IgD-negative memory B cell (primary cell): ENCODE data around the gene GPX8. TPM values are rescaled to one million over a fixed set of nuclear protein-coding genes. Genes with fewer than 3 reads are reported as not detected.

Experiments
- H3K27ac Mint-ChIP-seq, 3 donors: one replicate each; pipeline ENCODE4 v1.8.0; 2020 to 2022; ENCODE audit warnings: mild to moderate bottlenecking in 3 of 3, mixed read lengths in 3 of 3, moderate library complexity in 1 of 3
- H3K27me3 Mint-ChIP-seq: one replicate; pipeline ENCODE4 v1.8.0; 2021; ENCODE audit warnings: mixed read lengths
- H3K36me3 Mint-ChIP-seq: one replicate; pipeline ENCODE4 v1.8.0; 2020; ENCODE audit warnings: mild to moderate bottlenecking, mixed read lengths
- H3K4me1 Mint-ChIP-seq, 3 donors: one replicate each; pipeline ENCODE4 v1.8.0; 2020 to 2022; ENCODE audit warnings: mixed read lengths in 3 of 3, mild to moderate bottlenecking in 1 of 3
- H3K4me3 Mint-ChIP-seq, 4 donors: one replicate each; pipeline ENCODE4 v1.8.0; 2020 to 2022; ENCODE audit warnings: mild to moderate bottlenecking in 4 of 4, mixed read lengths in 4 of 4, moderate library complexity in 3 of 4
- H3K9me3 Mint-ChIP-seq, 3 donors: one replicate each; pipeline ENCODE4 v1.8.0; 2020 to 2021; ENCODE audit warnings: mixed read lengths in 3 of 3, mild to moderate bottlenecking in 1 of 3
- polyA plus RNA-seq: library from polyadenylated mRNA; unstranded; fragments of 300-500 nt; fragmentation: Illumina TruSeq; gene quantifications from one replicate; pipeline ENCODE4 v1.2.3, GENCODE V29; 2021

The GPX8 gene
- polyA plus RNA-seq, 1 donor from 2014 or later = not detected

DNA sequence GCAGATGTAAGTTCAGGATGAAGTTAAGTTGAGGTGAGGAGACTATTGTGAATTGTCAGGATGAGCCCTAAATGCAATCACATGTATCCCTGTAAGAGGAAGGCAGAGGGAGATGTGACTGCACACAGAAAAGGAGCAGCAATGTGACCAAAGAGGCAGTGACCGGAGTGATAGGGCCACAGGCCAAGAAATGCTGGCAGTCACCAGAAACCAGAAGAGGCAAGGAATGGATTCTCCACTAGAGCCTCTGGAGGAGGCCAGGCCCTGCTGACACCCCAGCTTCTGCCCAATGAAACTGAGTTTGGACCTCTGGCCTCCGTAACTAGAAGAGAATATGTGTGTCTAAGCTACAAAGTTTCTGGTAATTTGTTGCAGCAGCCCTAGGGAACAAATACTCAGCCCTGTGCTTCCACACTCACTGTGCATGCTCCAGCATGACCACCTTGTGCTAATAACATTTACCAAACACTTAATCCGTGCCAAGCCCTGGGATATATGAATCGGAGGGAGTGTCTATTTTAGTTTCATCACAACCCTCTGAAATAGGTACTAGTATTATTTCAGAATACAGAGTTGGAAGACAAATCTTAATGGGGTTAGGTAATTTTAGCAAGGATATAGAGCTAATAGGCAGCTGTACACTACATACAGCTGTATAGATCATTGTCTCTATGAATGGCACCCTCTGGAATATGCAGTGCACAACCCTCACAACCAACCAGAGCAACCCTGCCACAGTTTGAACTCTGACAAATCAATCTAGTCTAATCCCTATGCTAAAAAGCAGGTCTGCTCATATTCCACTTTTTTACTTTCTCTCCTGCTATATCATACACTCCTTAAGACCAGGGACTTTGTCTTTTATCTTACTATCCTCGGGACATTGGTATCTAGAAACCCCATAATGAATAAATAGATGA, 7.8 kb upstream of the GPX8 start:
- peaks cover 16% of the 10 kb centered on the region for H3K27me3 Mint-ChIP-seq
- peaks cover 0 to 5% (median 0%) of the 10 kb centered on the region in 3 donors for H3K9me3 Mint-ChIP-seq
- no peaks in the 10 kb centered on the region for H3K4me1 Mint-ChIP-seq
- H3K27ac Mint-ChIP-seq = no peak overlapping the region
- H3K36me3 Mint-ChIP-seq = peaks cover 2% of the 10 kb centered on the region
- H3K4me3 Mint-ChIP-seq = no peak overlapping the region

DNA sequence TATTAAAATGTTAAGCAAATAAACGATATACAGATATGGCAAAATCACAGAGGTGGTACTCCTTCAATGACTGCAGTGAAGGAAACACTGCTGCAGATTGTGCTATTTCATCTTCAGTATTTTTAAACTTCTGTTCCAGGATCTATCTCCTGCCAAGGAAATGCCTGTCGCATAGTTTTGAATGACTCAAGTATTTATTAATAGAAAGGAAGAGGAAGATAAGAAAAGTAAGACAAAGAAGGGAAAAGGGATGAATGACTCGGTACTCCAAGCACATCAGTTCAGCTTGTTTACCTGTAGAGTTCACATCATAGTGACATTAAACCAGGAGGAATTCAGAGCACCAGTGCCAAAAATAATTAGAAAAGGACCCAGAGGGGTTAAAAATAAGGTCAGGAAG, 5.1 kb upstream of the GPX8 start:
- H3K27ac Mint-ChIP-seq = no peak overlapping the region
- H3K4me1 Mint-ChIP-seq = no peaks in the 10 kb centered on the region
- H3K4me3 Mint-ChIP-seq = no peak overlapping the region

DNA sequence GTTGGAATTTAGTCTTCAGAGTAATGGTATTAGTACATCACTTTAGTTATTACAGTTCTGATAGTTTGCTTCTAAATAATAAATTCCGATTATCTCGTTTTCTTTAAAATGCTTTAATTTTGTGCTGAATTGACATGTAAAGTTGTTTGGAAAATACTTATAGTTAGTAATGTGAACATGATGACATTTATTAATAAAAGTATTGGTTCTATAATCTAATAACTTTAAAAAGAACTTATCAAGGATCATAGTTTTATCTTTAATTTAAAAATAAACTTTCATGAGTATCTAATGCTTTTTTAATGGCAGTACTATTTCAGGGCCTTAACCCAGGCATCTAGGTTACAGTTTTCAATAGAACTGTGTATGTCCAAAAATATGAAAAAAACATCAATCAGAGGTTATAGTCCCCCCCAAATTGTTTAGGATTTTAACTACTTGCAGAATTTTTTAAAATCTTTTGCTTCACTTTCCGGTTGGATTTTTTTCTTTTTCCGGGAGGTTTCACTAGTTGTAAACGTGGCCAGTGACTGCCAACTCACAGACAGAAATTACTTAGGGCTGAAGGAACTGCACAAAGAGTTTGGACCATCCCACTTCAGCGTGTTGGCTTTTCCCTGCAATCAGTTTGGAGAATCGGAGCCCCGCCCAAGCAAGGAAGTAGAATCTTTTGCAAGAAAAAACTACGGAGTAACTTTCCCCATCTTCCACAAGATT, 680 bp downstream of the GPX8 start:
- Mint-ChIP-seq H3K4me1 (no peaks in the 10 kb centered on the region), H3K9me3 (peaks cover 0 to 3% (median 0%) of the 10 kb centered on the region in 3 donors), H3K4me3 (no peak overlapping the region), H3K36me3 (no peaks in the 10 kb centered on the region), H3K27ac (no peak overlapping the region), H3K27me3 (peaks cover 20% of the 10 kb centered on the region)

More for the DNA sequence above, 5.1 kb upstream of the GPX8 start:
- peaks cover 0 to 5% (median 0%) of the 10 kb centered on the region in 3 donors for H3K9me3 Mint-ChIP-seq
- H3K36me3 Mint-ChIP-seq = peaks cover 2% of the 10 kb centered on the region
- H3K27me3 Mint-ChIP-seq = peaks cover 17% of the 10 kb centered on the region

DNA sequence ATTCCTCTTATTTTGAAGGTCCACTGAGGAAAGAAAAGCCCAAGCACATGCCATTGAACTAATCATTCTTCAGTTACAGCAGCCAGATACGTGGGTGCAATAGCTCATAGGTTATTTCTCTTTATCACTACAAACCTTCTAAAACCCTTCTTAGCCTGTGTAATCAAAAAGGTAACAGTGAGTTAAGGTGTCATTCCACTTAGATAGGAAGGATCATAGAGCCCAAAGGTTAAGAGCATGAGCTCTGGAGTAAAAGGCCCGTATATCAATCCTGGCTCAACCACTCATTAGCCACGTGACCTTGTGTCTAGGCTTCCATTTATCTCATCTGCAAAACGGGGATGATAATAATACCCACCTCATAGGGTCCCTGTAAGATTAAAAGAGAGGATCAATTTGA, 2.7 kb downstream of the GPX8 start:
- H3K4me1 Mint-ChIP-seq = no peaks in the 10 kb centered on the region
- H3K9me3 Mint-ChIP-seq = no peaks in the 10 kb centered on the region
- H3K36me3 Mint-ChIP-seq = no peaks in the 10 kb centered on the region
- no peak overlapping the region for H3K27ac Mint-ChIP-seq
- peaks cover 18% of the 10 kb centered on the region for H3K27me3 Mint-ChIP-seq
- no peak overlapping the region for H3K4me3 Mint-ChIP-seq

DNA sequence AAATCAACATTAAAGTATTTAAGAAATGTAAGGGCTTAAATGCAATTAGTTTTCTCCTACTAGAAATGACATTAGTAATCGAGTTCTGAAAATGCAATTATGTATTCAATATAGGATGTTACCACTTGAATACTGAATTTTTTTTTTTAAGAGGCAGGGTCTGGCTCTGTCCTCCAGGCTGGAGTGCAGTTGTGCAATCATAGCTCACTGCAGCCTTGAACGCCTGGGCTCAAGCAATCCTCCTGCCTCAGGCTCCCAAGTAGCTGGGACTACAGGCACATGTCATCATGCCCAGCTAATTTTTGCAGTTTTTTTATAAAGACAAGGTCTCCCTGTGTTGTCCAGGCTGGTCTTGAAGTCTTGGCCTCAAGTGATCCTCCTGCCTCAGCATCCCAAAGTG, 11.5 kb downstream of the GPX8 start:
- H3K4me3 Mint-ChIP-seq = no peak overlapping the region
- no peaks in the 10 kb centered on the region for H3K36me3 Mint-ChIP-seq
- H3K9me3 Mint-ChIP-seq = peaks cover 0 to 3% (median 0%) of the 10 kb centered on the region in 3 donors
- peaks cover 15 to 30% (median 18%) of the 10 kb centered on the region in 3 donors for H3K4me1 Mint-ChIP-seq
- peaks cover 39% of the 10 kb centered on the region for H3K27me3 Mint-ChIP-seq
- H3K27ac Mint-ChIP-seq = peak overlapping the region in 2 of 3 donors; percentile 62 to 64

DNA sequence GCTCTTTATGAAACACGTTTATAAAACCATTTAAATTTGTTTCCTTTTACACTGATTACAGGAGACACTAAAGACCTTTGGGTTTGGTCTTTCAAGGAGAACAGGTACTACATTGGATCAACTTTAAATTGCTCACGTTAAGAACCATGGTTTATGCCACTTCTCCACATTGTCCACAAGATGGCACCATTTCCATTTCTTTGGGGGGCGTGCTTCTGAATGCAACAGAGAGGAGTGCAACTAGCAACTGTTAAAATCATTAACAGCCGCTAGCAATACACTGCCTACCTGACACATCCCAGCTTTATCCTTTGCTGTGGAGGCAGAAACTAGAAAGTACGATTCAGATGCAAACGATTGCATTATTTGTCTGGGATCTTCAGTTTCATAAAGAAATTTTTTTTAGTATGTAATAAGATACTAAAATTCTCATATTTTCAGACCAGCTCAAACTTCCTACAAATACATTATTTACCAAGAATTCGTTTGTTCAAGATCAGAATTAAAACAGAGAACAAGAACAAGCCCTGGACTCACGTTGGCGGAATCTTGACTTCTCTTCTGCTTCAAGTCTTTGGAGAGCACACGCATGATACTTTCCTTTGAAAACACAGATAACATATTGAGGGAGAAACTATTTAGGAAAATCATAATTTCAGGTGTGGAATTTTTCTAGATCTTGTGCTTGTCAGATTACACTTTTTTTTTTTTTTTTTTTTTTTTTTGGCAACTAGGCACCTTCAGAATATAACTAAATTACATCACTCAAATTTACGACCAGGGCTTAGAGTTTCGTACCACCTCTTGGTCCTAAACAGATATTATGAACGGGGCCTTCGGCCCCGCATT, 12.3 kb downstream of the GPX8 start:
- Mint-ChIP-seq H3K4me1 (peaks cover 18 to 36% (median 21%) of the 10 kb centered on the region in 3 donors), H3K4me3 (peak overlapping the region; percentile 74 to 96 (median 88)), H3K27ac (peak overlapping the region; percentile 47 to 64 (median 62)), H3K27me3 (peaks cover 47% of the 10 kb centered on the region), H3K36me3 (no peaks in the 10 kb centered on the region), H3K9me3 (peaks cover 0 to 3% (median 0%) of the 10 kb centered on the region in 3 donors)

DNA sequence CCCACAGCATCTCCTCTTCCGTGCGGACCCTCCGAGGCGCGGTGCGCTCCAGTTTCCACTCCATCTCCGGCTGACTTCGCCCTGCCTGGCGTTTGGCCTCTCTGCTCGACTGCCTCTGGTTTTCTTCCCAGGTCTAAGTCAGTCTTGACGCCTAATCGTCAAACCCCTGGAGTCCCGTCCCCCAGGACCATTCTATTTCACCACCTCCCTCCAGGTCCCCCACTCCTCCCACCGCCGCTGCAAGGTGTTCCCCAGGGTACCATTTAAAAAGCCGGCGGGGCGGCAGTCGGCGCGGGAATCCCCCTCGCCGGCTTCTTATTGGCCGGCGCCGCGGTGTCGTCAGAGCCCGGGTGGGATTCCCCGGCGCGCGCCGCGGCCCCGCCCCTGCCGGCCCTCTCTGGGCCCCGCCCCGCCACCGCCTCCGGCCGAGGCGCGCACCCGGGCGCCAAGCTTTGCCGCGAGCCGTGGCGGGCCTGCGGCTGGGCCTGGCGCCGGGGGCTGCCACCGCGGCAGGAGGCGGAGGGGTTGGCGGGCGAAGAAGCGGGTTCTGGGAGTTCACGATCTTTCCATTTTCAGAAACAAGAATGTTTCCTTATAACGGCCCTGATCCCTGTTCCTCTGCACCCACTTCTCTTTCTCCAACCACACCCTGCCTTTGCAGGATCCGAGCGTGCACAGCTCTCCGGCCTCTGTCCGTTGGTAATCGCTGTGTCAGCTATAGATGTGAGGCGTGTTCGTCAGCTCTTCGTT, 13.1 kb downstream of the GPX8 start, which contains the start of gene CDC20B:
TSS of gene CDC20B (minus strand) at position 241 of the 750 bp plus-strand sequence. CDS start at position 64, 177 bp downstream.
- H3K27me3 Mint-ChIP-seq = peaks cover 53% of the 10 kb centered on the region
- H3K9me3 Mint-ChIP-seq = peaks cover 0 to 8% (median 4%) of the 10 kb centered on the region in 3 donors
- no peaks in the 10 kb centered on the region for H3K36me3 Mint-ChIP-seq
- peaks cover 21 to 38% (median 22%) of the 10 kb centered on the region in 3 donors for H3K4me1 Mint-ChIP-seq
- peak within 1 kb of the TSS; percentile 74 to 96 (median 88) for H3K4me3 Mint-ChIP-seq
- peak within 1 kb of the TSS; percentile 62 to 92 (median 79) for H3K27ac Mint-ChIP-seq

DNA sequence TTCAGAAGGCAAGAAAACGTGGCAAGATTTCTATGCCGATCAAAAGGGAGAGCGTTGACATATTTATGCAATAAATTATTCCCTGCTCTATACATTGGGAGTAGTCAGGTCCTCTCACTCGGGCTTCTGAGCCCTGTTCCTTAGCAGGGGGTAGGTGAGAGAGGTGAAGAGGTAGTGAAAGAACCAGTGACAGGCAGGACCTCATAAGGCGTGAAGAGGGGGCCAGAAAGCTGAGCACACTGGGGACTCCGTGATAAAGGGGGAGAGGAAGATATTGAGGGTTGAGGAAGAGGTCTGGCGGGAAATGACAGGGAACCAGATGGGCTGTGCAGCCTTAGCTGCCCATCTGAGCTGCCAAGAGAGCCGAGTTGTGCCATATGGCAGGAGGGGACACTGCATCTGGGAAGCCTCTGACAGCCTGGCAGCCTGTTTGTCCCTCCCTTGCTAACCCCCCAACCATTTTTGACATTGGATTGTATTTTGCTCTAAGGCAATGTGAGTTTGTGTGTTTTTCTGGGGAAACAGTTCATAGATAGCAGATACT, 13.8 kb downstream of the GPX8 start:
- Mint-ChIP-seq H3K27ac (peak overlapping the region; percentile 52 to 90 (median 79)), H3K27me3 (peaks cover 56% of the 10 kb centered on the region), H3K36me3 (no peaks in the 10 kb centered on the region), H3K4me1 (peaks cover 21 to 38% (median 22%) of the 10 kb centered on the region in 3 donors), H3K9me3 (peaks cover 0 to 11% (median 6%) of the 10 kb centered on the region in 3 donors), H3K4me3 (peak overlapping the region; percentile 74 to 96 (median 86))

DNA sequence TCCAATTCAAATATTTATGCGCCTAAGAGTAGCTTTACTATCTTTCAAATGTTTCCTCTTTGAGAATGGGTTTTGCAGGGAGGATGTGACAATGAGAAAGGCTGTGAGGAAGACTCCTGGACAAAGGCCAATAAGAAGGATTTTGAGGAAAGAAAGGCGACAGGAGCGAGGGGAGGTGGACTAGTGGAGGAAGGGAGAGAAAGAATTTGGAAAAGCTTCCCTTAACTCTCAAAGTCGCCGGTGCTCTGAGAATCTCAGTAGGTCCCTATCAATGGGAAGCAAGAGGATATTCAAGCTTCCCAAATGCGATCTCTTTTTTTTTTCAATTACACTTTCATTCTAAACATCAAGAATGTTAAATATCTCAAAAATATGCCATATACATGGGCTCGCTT, 15.8 kb downstream of the GPX8 start:
- peak overlapping the region in 3 of 4 donors; percentile 17 to 62 (median 44) for H3K4me3 Mint-ChIP-seq
- H3K36me3 Mint-ChIP-seq = no peaks in the 10 kb centered on the region
- H3K27me3 Mint-ChIP-seq = peaks cover 57% of the 10 kb centered on the region
- H3K4me1 Mint-ChIP-seq = peaks cover 21 to 38% (median 22%) of the 10 kb centered on the region in 3 donors
- H3K9me3 Mint-ChIP-seq = peaks cover 0 to 11% (median 6%) of the 10 kb centered on the region in 3 donors
- peak overlapping the region in 2 of 3 donors; percentile 8 to 17 for H3K27ac Mint-ChIP-seq

DNA sequence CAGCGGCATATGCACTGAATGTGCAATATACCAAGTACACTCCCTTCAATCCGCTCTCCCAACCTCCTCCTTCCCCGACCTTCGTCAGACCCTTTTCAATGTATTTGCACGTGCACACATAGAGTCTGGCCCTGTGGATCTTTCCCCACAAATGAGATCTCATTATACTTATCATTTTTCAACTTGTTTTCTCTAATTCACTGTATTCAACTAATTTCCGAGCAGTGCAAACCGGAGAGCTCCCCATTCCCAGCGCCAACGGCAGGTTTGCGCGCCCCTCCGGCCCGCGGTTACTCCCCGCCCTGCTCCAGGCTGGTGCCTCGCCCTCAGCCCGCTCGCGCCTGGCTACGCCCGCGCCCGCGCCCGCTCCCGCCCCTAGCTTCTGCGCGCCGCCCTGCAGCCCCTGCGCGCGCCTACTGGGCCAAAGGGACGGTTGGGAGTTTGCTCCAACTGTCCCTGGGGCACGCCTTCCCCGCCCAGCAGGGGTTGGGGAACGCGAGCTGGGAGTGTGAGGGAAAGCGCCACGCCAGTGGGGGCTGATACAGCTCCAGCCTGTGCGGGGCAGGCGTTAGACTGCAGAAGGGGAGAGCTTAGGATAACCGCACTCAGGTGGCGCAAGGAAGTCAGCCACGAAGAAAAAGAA, 16.3 kb downstream of the GPX8 start:
- Mint-ChIP-seq H3K36me3 (no peaks in the 10 kb centered on the region), H3K4me3 (peak overlapping the region; percentile 37 to 74 (median 53)), H3K27me3 (peaks cover 60% of the 10 kb centered on the region), H3K4me1 (peaks cover 21 to 38% (median 22%) of the 10 kb centered on the region in 3 donors), H3K9me3 (peaks cover 0 to 11% (median 6%) of the 10 kb centered on the region in 3 donors), H3K27ac (peak overlapping the region in 2 of 3 donors; percentile 8 to 49)

DNA sequence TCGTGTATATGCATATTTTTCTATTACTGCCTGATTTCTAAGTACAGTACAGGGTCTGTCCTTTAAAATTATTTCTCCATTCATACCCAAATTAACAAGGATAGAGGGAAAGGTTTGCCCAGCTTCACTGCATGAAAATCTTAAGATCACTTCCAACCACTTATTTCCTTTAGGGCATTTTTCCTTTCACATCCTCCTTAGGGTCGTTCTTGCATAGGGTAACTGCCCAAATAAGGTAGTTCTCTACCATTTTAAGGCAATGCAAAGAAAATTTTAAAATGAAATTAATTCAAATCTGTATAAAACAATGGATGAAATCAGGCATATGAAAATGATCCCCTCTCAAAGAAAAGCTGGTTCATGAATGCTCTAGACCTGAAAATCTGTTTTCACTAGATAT, 17.1 kb downstream of the GPX8 start:
- Mint-ChIP-seq H3K4me1 (peaks cover 21 to 34% (median 22%) of the 10 kb centered on the region in 3 donors), H3K27me3 (peaks cover 61% of the 10 kb centered on the region), H3K9me3 (peaks cover 0 to 11% (median 6%) of the 10 kb centered on the region in 3 donors), H3K27ac (no peak overlapping the region), H3K4me3 (peak overlapping the region in 2 of 4 donors; percentile 37 to 44), H3K36me3 (no peaks in the 10 kb centered on the region)

DNA sequence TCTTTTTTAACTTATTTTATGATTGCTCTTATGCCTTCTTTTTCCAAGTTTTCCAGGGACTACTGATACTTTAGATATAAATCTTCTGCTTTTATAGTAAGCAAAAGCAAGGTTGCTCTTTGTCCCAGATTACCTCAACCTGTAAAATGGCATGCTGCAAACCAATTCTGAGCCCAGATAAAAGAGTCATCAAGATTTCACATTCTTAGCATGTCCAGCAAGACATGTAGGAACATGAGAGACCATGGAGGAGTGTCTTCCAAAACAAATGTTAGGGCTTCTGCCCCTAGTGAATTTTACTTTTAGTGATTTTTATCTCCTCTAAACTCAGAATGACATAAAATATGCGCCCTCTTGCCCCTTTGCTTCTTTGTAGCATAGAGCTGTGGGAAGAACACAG, 20.0 kb downstream of the GPX8 start:
- peaks cover 49% of the 10 kb centered on the region for H3K27me3 Mint-ChIP-seq
- no peak overlapping the region for H3K27ac Mint-ChIP-seq
- peaks cover 9 to 20% (median 10%) of the 10 kb centered on the region in 3 donors for H3K4me1 Mint-ChIP-seq
- peaks cover 4 to 9% (median 9%) of the 10 kb centered on the region in 3 donors for H3K9me3 Mint-ChIP-seq
- H3K4me3 Mint-ChIP-seq = no peak overlapping the region
- H3K36me3 Mint-ChIP-seq = no peaks in the 10 kb centered on the region

DNA sequence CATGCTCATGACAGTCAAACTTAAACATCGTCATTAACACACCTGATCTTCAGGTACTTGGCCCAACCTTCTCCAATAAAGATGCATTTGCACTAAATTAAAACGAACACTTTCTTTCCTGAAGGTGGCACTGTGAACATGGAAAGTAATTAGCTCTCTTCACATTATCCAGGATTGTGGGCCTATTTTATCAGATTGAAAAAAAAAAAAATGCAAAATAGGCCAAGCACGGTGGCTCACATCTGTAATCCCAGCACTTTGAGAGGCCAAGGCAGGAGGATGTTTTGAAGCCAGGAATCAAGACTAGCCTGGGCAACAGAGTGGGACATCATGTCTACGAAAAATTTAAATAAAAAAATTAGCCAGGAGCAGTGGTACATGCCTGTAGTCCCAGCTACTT, 27.4 kb downstream of the GPX8 start:
- Mint-ChIP-seq H3K27ac (no peak overlapping the region), H3K27me3 (peaks cover 30% of the 10 kb centered on the region), H3K4me3 (no peak overlapping the region), H3K9me3 (peaks cover 1 to 4% (median 3%) of the 10 kb centered on the region in 3 donors), H3K36me3 (no peaks in the 10 kb centered on the region), H3K4me1 (no peaks in the 10 kb centered on the region)
